Keratinocyte (primary cell): ENCODE data around the gene CECR2.

Experiments used
- CTCF ChIP-seq, 3 experiments: IDR thresholded peaks in 1 of 3; conservative IDR thresholded peaks in 1 of 3; optimal IDR thresholded peaks in 1 of 3; 2 replicates in 2 of 3; 3 replicates in 1 of 3; pipeline versions ENCODE3 to v1.5.1; 2011; ENCODE audit warnings: low read length in 3 of 3, mild to moderate bottlenecking in 3 of 3, moderate library complexity in 2 of 3, control low read depth in 1 of 3, inconsistent platforms in 1 of 3; ENCODE audit not compliant: insufficient read depth in 2 of 3; ENCODE audit errors: extremely low read depth in 1 of 3
- EZH2 ChIP-seq: IDR thresholded peaks from one replicate; pipeline ENCODE4 v1.6.1; 2012; ENCODE audit warnings: inconsistent platforms, mild to moderate bottlenecking, low read length, moderate library complexity

GRCh38 chr22:17349172-17349571, 20.1 kb upstream of the CECR2 start:
- TF ChIP-seq EZH2: no peak
- TF ChIP-seq CTCF (optimal IDR thresholded peaks at IDR 0.05 in 1 of 3, IDR thresholded peaks at IDR 0.05 in 1 of 3, conservative IDR thresholded peaks at IDR 0.05 in 1 of 3; ENCODE audit: extremely low read depth in 1 of 3, insufficient read depth in 2 of 3, low read length in 3 of 3): no peak
